NCI-H1694 treated with DMSO at 0.1 percent for 48 hours (cell line): ENCODE measurements around the gene MINAR2.
A peak's percentile ranks its signal among the peaks of the same experiment; 100 is the strongest.

Experiments
- DNase-seq: peaks from one replicate; lab custom pipeline; 2025; lab: John Stamatoyannopoulos, UW

The MINAR2 gene, protein sequence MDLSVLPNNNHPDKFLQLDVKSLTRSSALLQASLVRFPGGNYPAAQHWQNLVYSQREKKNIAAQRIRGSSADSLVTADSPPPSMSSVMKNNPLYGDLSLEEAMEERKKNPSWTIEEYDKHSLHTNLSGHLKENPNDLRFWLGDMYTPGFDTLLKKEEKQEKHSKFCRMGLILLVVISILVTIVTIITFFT

GRCh38 chr5:129747572-129748407 lies at the start of gene MINAR2:
Gene MINAR2, plus strand, starts transcription at chr5:129748094. Its CDS starts 97 bp downstream, at chr5:129748191.
- DNase-seq: no peak

DNA sequence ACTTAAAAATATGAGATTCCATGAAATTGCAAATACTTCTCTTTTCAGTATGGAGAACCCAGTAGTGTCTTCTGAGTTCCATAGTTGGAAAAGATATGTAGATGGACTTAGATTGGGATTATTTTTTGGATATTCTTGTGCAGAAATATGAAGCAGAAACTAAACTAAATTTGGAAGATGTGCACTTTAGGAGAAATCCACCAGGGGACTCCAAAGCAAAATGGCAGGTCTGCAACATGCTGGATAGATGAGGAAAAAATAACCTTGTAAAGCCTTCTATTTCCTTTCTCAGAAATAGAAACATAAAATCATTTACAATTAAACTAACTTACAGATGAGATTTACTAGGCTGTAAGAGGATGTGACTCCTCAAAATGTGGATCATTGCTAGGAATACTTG lies 49.2 kb upstream of the MINAR2 start:
- DNase-seq: no peak

DNA sequence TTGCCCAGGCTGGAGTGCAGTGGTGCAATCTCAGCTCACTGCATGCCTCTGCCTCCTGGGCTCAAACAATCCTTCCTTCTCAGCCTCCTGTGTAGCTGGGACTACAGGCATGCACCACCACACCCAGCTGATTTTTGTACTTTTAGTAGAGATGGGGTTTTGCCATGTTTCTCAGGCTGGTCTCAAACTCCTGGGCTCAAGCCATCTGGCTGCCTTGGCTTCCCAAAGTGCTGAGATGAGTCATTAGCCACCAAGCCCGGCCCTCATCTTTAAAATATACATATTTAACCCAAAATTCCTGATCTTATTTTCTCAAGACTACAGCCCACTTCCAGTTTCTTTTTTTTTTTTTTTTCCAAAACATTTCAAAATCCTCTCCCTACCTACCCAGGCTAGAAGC lies 31.7 kb upstream of the MINAR2 start:
- no peak for DNase-seq

DNA sequence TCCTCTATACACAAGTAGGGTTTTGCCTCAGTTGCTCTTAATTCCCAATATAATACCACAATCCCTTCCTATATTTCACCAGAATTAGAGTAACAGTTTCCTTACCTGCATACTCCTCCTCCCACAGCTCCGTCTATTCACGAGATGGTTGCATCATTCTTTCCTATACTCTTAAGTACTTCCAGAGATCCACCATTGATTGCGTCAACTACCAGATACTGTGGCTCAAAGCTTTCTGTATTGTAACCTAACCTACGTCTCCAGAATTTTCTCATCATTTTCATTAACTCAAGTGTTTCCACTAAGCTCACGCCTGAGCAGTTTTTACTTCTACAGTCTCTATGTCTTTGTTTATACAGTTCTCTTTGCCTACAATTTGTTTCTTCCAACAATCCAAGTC lies 31.2 kb upstream of the MINAR2 start:
- no peak for DNase-seq

DNA sequence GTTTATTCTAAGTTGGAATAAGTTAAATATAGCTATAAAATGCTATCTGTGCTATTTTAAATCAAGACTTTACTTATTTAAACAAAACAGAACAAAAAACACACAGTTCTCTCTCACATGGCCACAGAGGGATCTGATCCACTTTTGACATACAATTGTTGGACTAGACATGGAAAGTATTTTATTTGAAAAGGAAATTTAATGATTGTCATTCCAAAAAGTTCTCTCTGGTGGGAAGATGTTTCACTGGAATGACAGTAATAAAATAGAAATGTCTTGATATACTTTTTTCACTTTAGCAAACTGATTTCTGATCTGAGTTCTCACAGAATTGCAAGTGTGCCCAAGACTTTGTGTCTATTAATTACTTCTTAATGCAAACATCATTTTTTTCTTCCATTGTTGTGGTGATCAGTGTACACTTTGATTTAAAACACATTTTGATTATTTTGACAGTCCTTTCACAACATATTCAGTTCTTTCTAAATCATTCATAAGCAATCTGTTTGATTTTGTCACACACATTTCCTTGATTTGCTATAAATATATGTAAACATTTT lies 30.1 kb upstream of the MINAR2 start:
- no peak for DNase-seq

DNA sequence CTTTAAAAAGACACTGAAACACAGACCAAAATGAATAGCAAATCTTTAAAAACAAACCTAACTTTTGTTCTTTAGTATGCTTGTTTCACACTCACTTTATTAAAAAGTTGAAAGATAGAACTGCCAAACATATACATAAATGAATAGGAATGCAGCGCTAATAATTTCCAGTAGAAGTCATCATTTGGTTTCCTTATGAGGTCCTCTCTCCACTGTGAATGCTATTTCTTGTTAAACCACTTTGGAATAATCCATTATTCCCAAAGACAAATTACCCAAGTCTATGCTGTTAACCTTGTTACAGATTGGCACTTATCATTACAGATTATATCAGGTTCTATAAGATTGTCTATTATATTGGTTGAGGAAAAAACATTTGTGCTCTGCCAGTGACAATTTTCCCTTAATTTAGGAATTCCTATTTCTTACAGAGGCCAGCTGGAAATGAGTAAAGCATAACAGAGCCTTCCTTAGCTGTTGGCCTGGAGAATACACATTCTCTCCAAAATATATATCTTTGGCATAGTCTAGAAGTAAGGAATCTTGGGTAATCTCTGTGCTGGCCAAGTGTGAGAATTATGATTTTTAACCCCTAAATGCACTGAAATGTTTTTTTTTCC lies 29.3 kb upstream of the MINAR2 start:
- no peak for DNase-seq

GRCh38 chr5:129724222-129724621 lies 23.7 kb upstream of the MINAR2 start:
- DNase-seq: no peak

DNA sequence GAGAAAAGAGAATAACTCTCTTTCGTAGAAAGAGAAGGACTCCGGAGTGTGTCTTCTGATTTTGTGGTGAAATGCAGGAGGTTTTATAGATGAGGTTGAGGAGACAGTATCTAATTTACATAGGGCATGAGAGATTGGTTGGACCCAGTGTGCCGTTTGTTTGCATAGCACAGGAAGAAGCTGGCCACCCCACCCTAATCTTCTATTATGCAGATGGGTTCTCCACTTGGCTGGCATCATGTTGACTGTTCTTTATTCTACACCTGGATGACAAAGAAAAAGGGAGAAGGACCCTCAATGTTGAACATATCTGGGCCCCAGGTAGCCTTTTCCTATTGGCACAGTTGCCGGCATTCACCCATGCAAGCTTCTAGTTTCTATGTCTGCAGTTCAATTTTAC lies 23.2 kb upstream of the MINAR2 start:
- DNase-seq: no peak

- DNase-seq: no peak
Measured at GRCh38 chr5:129739773-129740172, 8.1 kb upstream of the MINAR2 start.

- DNase-seq: no peak
Measured at GRCh38 chr5:129743541-129744187, 4.2 kb upstream of the MINAR2 start.

- DNase-seq: no peak
Measured at GRCh38 chr5:129745997-129746396, 1.9 kb upstream of the MINAR2 start.

- DNase-seq: no peak
Measured at GRCh38 chr5:129746876-129747275, 1.0 kb upstream of the MINAR2 start.

DNA sequence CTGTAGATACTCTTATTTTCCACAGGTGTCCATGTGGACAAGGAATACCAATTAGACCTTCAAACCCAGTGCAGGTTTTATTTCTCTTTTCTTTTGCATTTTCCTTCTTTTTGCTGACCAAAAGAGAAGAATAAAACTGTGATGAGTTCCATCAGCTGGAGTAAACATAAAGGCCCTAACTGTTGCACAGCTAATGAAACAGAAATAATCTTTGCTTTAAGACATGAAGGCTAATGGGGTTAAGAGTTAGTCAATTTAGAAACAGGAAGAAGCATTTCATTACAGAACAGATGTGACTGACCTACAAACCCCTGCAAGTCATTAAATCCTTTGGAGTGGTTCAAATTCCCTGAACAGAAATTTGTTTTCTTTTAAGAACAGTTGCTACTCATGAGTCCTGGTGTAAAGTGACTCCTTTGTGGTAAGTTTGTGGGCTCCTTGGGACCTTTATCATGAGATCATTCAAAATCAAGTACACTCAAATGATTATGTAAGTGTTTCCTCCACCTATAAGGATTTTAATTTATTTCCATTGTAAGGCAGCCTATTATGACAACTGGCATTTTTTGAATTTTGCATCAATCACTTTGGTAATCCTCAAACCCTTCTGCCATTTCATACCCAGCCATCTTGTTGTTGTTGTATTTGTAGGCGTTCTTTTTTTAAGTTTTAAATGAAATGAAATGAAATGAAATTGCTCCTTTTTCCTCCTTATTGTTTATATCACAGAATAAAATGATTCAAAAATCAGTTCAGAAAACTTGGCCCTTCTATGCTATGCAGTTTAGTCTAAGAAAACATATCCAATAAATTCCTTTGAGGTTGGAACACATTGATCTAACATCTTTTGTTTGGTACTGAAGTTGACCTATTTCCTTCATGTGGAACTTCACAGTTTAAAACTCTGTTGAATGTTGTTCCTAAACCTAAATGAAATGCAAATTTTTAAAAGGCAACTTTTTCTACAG lies 1.3 kb downstream of the MINAR2 start:
- DNase-seq: no peak

GRCh38 chr5:129760636-129761325 lies 12.9 kb downstream of the MINAR2 start:
- DNase-seq: no peak

GRCh38 chr5:129763651-129764050 lies 15.8 kb downstream of the MINAR2 start:
- no peak for DNase-seq

- DNase-seq: no peak
Measured at GRCh38 chr5:129766798-129767197, 18.9 kb downstream of the MINAR2 start.

- DNase-seq: peak; percentile 73
Measured at GRCh38 chr5:129767927-129768380, 20.1 kb downstream of the MINAR2 start.

DNA sequence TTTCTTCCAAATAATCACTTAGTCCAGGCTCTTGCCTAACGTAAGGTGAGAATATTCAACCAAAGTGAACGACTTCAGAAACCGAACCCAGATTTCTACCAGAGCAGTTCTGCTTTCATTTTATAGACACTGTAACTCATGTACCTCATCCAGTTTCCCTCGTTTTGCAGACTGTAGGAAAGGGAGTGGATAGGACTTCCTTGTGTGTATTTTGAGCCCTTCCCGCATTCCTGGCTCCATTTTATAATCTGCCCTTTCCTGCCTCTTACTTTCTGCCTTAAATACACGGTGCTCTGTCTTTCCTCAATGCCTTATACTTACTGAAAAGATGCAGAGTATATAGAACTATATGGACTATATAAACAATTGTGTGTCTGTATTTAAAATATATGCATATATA lies 20.8 kb downstream of the MINAR2 start:
- DNase-seq: no peak

DNA sequence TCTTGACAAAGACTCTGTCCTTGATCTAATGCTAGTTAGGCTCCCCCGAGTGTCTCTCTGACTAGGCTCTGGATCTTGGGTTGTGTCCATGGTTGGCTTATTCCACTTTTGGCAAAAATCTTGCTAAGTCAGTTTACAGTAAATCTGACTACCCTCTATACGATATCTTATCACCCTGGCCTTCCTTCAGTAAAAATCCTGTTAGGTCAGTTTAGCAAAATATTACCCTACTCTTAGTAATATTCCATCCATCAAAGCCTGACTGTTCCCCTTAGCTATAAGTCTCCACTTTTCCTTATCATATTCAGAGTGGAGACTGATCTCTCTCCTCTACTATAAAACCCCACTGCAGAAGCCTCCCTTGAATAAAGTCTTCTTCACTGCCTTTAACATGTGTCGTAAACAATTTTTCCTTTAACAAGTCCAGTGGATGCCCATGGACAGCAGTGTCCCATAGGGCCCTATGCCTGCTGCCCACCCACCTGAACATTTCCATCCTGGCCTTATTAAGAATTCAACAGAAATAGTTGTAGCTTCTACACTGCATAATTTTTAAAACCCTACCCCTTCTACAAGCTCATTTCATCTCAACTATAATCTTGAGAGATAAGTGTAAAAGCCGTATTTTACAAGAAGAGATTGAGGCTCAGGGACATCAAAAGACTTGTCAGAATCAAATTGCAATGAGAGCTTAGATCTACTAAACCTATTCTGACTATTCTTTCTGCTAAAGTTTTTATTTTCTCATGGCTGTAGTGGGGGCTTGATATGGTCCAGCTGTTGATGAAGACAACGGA lies 22.3 kb downstream of the MINAR2 start:
- no peak for DNase-seq
